HAP-1 (cell line): ENCODE data around the gene CTTN.

Experiments used
- DNase-seq, 2 experiments: peaks; one replicate each; pipeline ENCODE4 v3.0.0-alpha.2; 2016 to 2020; ENCODE audit warnings: low spot score in 2 of 2
- H3K27me3 ChIP-seq: fragments of 250-450 bp; sonication (Bioruptor Pico); 2 replicates; pipeline ENCODE4 v1.5.1; 2020; ENCODE audit warnings: low read depth, mild to moderate bottlenecking, moderate library complexity
- H3K36me3 ChIP-seq: fragments of 250-450 bp; sonication (Bioruptor Pico); replicated peaks from 2 replicates; pipeline ENCODE4 v1.5.1; 2020; ENCODE audit warnings: mild to moderate bottlenecking
- H3K4me1 ChIP-seq: fragments of 250-450 bp; sonication (Bioruptor Pico); 2 replicates; pipeline ENCODE4 v1.5.1; 2020; ENCODE audit warnings: mild to moderate bottlenecking
- H3K4me3 ChIP-seq: fragments of 250-450 bp; sonication (Bioruptor Pico); 2 replicates; pipeline ENCODE4 v1.5.1; 2020; ENCODE audit warnings: mild to moderate bottlenecking, moderate library complexity
- H3K9me3 ChIP-seq: fragments of 250-450 bp; sonication (Bioruptor Pico); 2 replicates; pipeline ENCODE4 v1.5.1; 2020; ENCODE audit warnings: mild to moderate bottlenecking, moderate library complexity
- in situ Hi-C: fragments of 300-500 bp; cut with MboI; formaldehyde crosslinking; loops from 3 replicates; pipeline ENCODE4 v1.14.3; 2020; ENCODE audit warnings: low sequenced_read_pairs, inconsistent platforms, mixed read lengths

Gene CTTN

GRCh38 chr11:70432065-70432464 is 33.7 kb downstream of the CTTN start:
- H3K36me3 ChIP-seq = peaks cover 77% of the 10 kb centered on the region
- no peaks in the 10 kb centered on the region for H3K27me3 ChIP-seq
- in situ Hi-C loops = no loop called here
- no peaks in the 10 kb centered on the region for H3K4me1 ChIP-seq
- H3K9me3 ChIP-seq = no peaks in the 10 kb centered on the region
- no peak for DNase-seq
- H3K4me3 ChIP-seq = no peak overlapping the region

- in situ Hi-C loops = no loop called here
Observed at GRCh38 chr11:70432580-70432979, 34.3 kb downstream of the CTTN start.

DNA sequence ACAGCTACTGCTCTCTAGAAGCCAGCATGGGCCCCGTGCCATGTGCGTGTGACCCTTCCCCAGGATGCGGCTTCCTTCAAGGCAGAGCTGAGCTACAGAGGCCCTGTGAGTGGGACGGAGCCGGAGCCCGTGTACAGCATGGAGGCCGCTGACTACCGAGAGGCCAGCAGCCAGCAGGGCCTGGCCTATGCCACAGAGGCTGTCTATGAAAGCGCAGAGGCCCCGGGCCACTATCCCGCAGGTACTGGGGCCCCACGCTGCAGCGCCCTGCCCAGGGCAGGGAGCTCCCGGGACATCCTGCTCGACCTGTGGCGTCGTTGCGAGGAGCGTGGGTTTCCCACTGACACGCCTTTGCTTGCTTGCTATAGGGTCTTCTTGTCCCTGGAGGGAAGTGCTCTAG is 34.7 kb downstream of the CTTN start:
- Histone ChIP-seq H3K9me3 (no peaks in the 10 kb centered on the region), H3K36me3 (peaks cover 73% of the 10 kb centered on the region), H3K27me3 (no peaks in the 10 kb centered on the region), H3K4me3 (no peak overlapping the region), H3K4me1 (no peaks in the 10 kb centered on the region)
- in situ Hi-C loops = no loop called here
- DNase-seq = no peak

More at GRCh38 chr11:70432580-70432979, 34.3 kb downstream of the CTTN start:
- no peak for DNase-seq
- Histone ChIP-seq H3K4me3 (no peak overlapping the region), H3K9me3 (no peaks in the 10 kb centered on the region), H3K36me3 (peaks cover 76% of the 10 kb centered on the region), H3K4me1 (no peaks in the 10 kb centered on the region), H3K27me3 (no peaks in the 10 kb centered on the region)

- Histone ChIP-seq H3K27me3 (no peaks in the 10 kb centered on the region), H3K9me3 (no peaks in the 10 kb centered on the region), H3K36me3 (peaks cover 72% of the 10 kb centered on the region), H3K4me3 (no peak overlapping the region), H3K4me1 (no peaks in the 10 kb centered on the region)
- no peak for DNase-seq
- in situ Hi-C loops = no loop called here
Observed at GRCh38 chr11:70433526-70433925, 35.2 kb downstream of the CTTN start.

DNA sequence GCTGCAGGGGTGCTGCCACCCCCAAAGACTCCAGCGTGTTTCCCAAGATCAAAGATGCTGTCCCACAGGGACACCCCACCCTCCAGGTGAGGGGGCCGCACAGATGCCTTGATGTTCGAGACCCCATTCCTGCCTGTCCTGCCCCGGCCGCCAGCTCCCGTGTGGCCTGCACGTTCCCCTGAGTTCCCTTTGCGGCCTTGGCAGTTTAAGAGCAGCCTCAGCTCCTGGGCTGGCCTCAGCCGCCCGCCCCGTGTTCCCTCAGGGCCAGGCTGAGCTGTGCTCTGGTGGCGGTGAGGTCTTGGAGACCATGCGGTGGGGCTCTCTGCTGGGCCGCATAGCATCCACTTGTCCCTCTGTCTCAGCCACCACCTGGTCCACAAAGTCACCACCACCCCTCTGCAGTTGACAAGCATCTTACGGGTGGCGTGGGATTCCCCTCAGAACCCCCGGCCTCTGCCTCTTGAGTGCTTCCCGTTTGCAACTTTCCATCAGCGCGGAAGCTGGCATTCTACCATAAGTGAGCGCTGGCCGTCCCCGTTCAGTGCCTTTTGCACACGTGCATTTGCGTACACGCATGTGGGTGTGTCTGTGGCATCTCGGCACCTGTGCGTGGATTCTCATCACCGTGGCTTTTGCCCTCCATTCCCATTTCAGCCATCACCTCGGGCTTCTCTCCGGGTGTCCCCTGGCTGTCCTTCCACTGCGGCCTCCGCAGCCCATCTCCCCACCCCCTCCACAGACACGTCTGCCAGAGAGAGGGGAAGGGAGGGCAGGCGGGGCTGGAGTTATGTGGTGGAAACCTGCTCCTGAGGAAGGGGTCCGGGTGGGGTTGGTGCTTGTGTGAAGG is 35.9 kb downstream of the CTTN start:
- Histone ChIP-seq H3K4me1 (no peaks in the 10 kb centered on the region), H3K27me3 (no peaks in the 10 kb centered on the region), H3K36me3 (peaks cover 68% of the 10 kb centered on the region)

GRCh38 chr11:70434813-70435278 is 36.5 kb downstream of the CTTN start:
- in situ Hi-C loops = no loop called here
- H3K4me1 ChIP-seq = no peaks in the 10 kb centered on the region
- no peak overlapping the region for H3K4me3 ChIP-seq
- H3K27me3 ChIP-seq = no peaks in the 10 kb centered on the region
- peaks cover 65% of the 10 kb centered on the region for H3K36me3 ChIP-seq
- no peak for DNase-seq
- no peaks in the 10 kb centered on the region for H3K9me3 ChIP-seq

More for the DNA sequence above, 35.9 kb downstream of the CTTN start:
- Histone ChIP-seq H3K4me3 (no peak overlapping the region), H3K9me3 (no peaks in the 10 kb centered on the region)
- in situ Hi-C loops = no loop called here
- no peak for DNase-seq

DNA sequence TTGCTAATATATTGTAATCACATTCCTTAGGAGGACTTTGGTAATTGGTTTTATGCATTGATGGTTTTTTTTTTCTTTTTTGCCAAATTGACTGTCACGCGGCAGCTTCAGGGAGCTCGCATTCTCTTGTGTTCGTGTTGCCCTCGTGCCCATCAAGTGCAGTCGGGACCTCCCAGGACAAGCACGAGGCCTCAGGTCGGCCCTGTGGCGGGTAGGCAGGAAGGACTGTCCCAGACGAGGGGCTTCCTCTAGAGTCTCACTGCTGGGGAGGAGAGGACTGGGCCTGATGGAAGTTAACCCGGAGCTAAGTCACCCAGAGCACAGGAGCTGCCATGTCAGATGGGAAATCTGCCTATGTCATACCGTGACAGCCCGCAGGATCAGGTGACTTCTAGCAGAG is 37.0 kb downstream of the CTTN start:
- in situ Hi-C loops = no loop called here
- Histone ChIP-seq H3K36me3 (peaks cover 60% of the 10 kb centered on the region), H3K9me3 (no peaks in the 10 kb centered on the region), H3K27me3 (no peaks in the 10 kb centered on the region), H3K4me3 (no peak overlapping the region), H3K4me1 (no peaks in the 10 kb centered on the region)
- no peak for DNase-seq

GRCh38 chr11:70435765-70436500 is 37.6 kb downstream of the CTTN start:
- no peak for DNase-seq
- H3K36me3 ChIP-seq = peaks cover 54% of the 10 kb centered on the region
- in situ Hi-C loops = no loop called here
- no peaks in the 10 kb centered on the region for H3K27me3 ChIP-seq
- no peaks in the 10 kb centered on the region for H3K4me1 ChIP-seq
- H3K4me3 ChIP-seq = no peak overlapping the region
- H3K9me3 ChIP-seq = no peaks in the 10 kb centered on the region

- 0 out of 2 replicates have a peak, but pooled peaks cover 2% of the 10 kb centered on the region for H3K4me1 ChIP-seq
- H3K4me3 ChIP-seq = no peak overlapping the region
- H3K9me3 ChIP-seq = no peaks in the 10 kb centered on the region
- H3K36me3 ChIP-seq = peaks cover 48% of the 10 kb centered on the region
- DNase-seq = no peak
- H3K27me3 ChIP-seq = no peaks in the 10 kb centered on the region
- in situ Hi-C loops = no loop called here
Observed at GRCh38 chr11:70436501-70436860, 38.2 kb downstream of the CTTN start.

DNA sequence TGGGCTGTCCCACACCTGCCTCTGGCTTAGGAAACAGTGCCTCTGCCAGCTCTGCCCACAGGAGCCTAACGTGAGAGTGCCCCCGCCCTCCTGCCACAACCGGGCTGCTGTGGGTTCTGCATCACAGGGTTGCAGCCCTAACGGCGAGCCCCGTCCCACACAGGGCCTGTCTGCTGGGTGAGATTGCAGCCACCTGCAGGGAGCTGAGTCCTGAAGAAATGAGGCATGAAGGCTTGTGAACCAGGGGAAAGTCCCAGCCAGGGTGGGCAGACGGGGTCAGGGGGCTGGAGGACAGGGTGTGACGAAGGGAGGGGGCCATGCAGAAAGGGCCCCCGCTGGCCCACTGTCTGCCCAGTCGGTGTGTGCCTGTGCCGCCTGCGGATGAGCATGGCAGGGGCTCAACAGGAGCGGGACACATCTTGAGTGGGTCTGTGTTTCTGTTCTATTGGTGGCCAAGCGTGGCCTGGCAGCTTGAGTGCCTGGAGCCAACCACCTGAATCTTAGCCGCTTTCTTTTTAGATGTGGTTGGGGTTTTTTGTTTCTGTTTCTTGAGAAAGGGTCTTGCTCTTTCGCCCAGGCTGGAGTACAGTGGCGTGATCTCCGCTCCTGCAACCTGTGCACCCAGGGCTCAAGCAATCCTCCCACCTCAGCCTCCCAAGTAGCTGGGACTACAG is 38.9 kb downstream of the CTTN start:
- Histone ChIP-seq H3K4me1 (0 out of 2 replicates have a peak, but pooled peaks cover 2% of the 10 kb centered on the region), H3K4me3 (no peak overlapping the region), H3K27me3 (no peaks in the 10 kb centered on the region), H3K9me3 (no peaks in the 10 kb centered on the region), H3K36me3 (peaks cover 41% of the 10 kb centered on the region)
- in situ Hi-C loops = no loop called here
- DNase-seq = no peak

- H3K9me3 ChIP-seq = no peaks in the 10 kb centered on the region
- no peaks in the 10 kb centered on the region for H3K27me3 ChIP-seq
- H3K4me3 ChIP-seq = no peak overlapping the region
- 0 out of 2 replicates have a peak, but pooled peaks cover 2% of the 10 kb centered on the region for H3K4me1 ChIP-seq
- DNase-seq = no peak
- peaks cover 22% of the 10 kb centered on the region for H3K36me3 ChIP-seq
- in situ Hi-C loops = no loop called here
Observed at GRCh38 chr11:70440206-70440605, 41.9 kb downstream of the CTTN start.

DNA sequence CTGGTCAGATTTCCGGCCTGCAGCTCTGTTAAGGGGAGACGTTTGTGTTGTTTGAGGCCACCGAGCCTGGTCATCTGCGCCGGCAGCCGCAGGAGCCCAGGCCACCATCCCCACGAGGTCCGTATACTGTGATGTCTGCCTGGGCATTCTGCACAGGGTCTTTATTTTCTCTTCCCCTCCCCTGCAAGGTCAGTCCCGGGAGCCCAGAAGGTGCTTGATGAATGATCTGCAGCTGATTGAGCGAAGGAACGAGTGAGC is 45.4 kb downstream of the CTTN start:
- H3K36me3 ChIP-seq = peaks cover 3% of the 10 kb centered on the region; the same call in 1 of the 2 replicates
- in situ Hi-C loops = no loop called here
- H3K9me3 ChIP-seq = no peaks in the 10 kb centered on the region
- H3K27me3 ChIP-seq = no peaks in the 10 kb centered on the region
- no peak overlapping the region for H3K4me3 ChIP-seq
- H3K4me1 ChIP-seq = 0 out of 2 replicates have a peak, but pooled peaks cover 2% of the 10 kb centered on the region
- no peak for DNase-seq

- Histone ChIP-seq H3K9me3 (no peaks in the 10 kb centered on the region), H3K4me1 (0 out of 2 replicates have a peak, but pooled peaks cover 2% of the 10 kb centered on the region), H3K27me3 (no peaks in the 10 kb centered on the region), H3K36me3 (no peaks in the 10 kb centered on the region), H3K4me3 (no peak overlapping the region)
- no peak for DNase-seq
- in situ Hi-C loops = no loop called here
Observed at GRCh38 chr11:70445091-70445490, 46.8 kb downstream of the CTTN start.

- H3K27me3 ChIP-seq = no peaks in the 10 kb centered on the region
- 0 out of 2 replicates have a peak, but pooled peaks cover 2% of the 10 kb centered on the region for H3K4me1 ChIP-seq
- no peak overlapping the region for H3K4me3 ChIP-seq
- no peak for DNase-seq
- H3K9me3 ChIP-seq = no peaks in the 10 kb centered on the region
- in situ Hi-C loops = no loop called here
- no peaks in the 10 kb centered on the region for H3K36me3 ChIP-seq
Observed at GRCh38 chr11:70445605-70446004, 47.3 kb downstream of the CTTN start.
